HepG2 (cell line): Measurements from ENCODE around the gene HES6. TPM values are rescaled to one million over a fixed set of nuclear protein-coding genes. Genes with fewer than 3 reads are reported as not detected.
A peak's percentile ranks its signal among the peaks of the same experiment; 100 is the strongest.

Experiments
- ATAC-seq: fragments of 200-7000 bp; cut with Tn5 transposase; 3 replicates; pipeline ENCODE4 v1.9.1; 2020; ENCODE audit warnings: mild to moderate bottlenecking, moderate library complexity
- BruUV-seq: library from RNA; stranded (reverse); fragments of 400-500 nt; replicated peaks from 2 replicates; lab custom pipeline; 2021; lab: Mats Ljungman, UMichigan
- CTCF ChIA-PET: fragments of 300-600 bp; formaldehyde crosslinking; extraction: SDS; loops from one replicate; lab custom pipeline; 2021; ENCODE audit warnings: low total read pairs, inconsistent platforms, low intra/inter-chr PET ratio; lab: Yijun Ruan, JAX
- POLR2A ChIA-PET: fragments of 350-600 bp; sonication (Branson Sonifier 250); formaldehyde crosslinking; loops from one replicate; lab custom pipeline; 2020; ENCODE audit warnings: antibody characterized with exemption, inconsistent platforms; lab: Yijun Ruan, JAX
- DNase-seq: peaks from one replicate; pipeline ENCODE4 v3.0.0-alpha.2; 2015; ENCODE audit warnings: low spot score
- FAIRE-seq: peaks from 3 replicates; lab custom pipeline; 2011; peaks lifted over from hg19 to GRCh38; lab: Jason Lieb, UNC
- H2AFZ ChIP-seq: one replicate; pipeline ENCODE4 v1.6.1; 2011; ENCODE audit warnings: low read length, inconsistent platforms
- H3K27ac ChIP-seq: fragments of 300-600 bp; 3 replicates; pipeline ENCODE4 v1.8.0; 2011; ENCODE audit warnings: mixed run types, mild to moderate bottlenecking, mixed read lengths, low read length, inconsistent platforms; ENCODE audit not compliant: insufficient read depth; ENCODE audit errors: extremely low read length
- H3K27me3 ChIP-seq, 2 experiments: fragments of 200-600 bp in 1 of 2; 2 replicates in 1 of 2; 3 replicates in 1 of 2; pipeline versions ENCODE4 v1.6.0 to v1.8.0; 2011; ENCODE audit warnings: low read length in 2 of 2, mild to moderate bottlenecking in 2 of 2, moderate library complexity in 2 of 2, inconsistent platforms in 1 of 2; ENCODE audit not compliant: insufficient read depth in 2 of 2, control insufficient read depth in 1 of 2
- H3K36me3 ChIP-seq, 2 experiments: fragments of 200-600 bp in 1 of 2; replicated peaks in 1 of 2; 2 replicates in 1 of 2; 3 replicates in 1 of 2; pipeline versions ENCODE4 v1.5.1 to v1.8.0; 2011; ENCODE audit warnings: low read length in 2 of 2, inconsistent platforms in 1 of 2; ENCODE audit not compliant: insufficient read depth in 2 of 2, control insufficient read depth in 1 of 2
- H3K4me1 ChIP-seq: 2 replicates; pipeline ENCODE4 v1.5.1; 2012; ENCODE audit warnings: low read length, inconsistent platforms; ENCODE audit not compliant: insufficient read depth
- H3K4me2 ChIP-seq: 2 replicates; pipeline ENCODE4 v1.6.0; 2011; ENCODE audit warnings: low read depth, low read length, inconsistent platforms
- H3K4me3 ChIP-seq, 3 experiments: fragments of 200-600 bp in 1 of 3; sonication (generic), shearing (Covaris generic) in 1 of 3; replicated peaks in 1 of 3; 2 replicates each; pipeline ENCODE4 v1.5.1; 2011 to 2016; ENCODE audit warnings: low read length in 3 of 3, inconsistent platforms in 2 of 3, low read depth in 2 of 3, mild to moderate bottlenecking in 2 of 3, control low read depth in 1 of 3, mixed read lengths in 1 of 3; ENCODE audit not compliant: insufficient read depth in 1 of 3
- H3K79me2 ChIP-seq: one replicate; pipeline ENCODE4 v1.6.1; 2011; ENCODE audit warnings: low read length, inconsistent platforms; ENCODE audit not compliant: insufficient read depth
- H3K9ac ChIP-seq: 2 replicates; pipeline ENCODE4 v1.6.0; 2011; ENCODE audit warnings: mild to moderate bottlenecking, low read depth, low read length, inconsistent platforms; ENCODE audit not compliant: insufficient read depth
- H3K9me3 ChIP-seq: 2 replicates; pipeline ENCODE4 v1.5.1; 2012; ENCODE audit warnings: mild to moderate bottlenecking, low read length
- H4K20me1 ChIP-seq: 2 replicates; pipeline ENCODE4 v1.6.0; 2011; ENCODE audit warnings: inconsistent platforms, mild to moderate bottlenecking, low read length, moderate library complexity; ENCODE audit not compliant: insufficient read depth
- AGO2 ChIP-seq: fragments of 200-400 bp; formaldehyde crosslinking; optimal IDR thresholded peaks from 2 replicates; pipeline ENCODE3; 2017; ENCODE audit warnings: mild to moderate bottlenecking, low read depth, low read length, moderate library complexity
- CBFB ChIP-seq: sonication (generic); formaldehyde crosslinking; IDR thresholded peaks from 2 replicates; pipeline ENCODE4 v1.4.0; 2020; ENCODE audit warnings: missing genetic modification reagents
- GPN1 ChIP-seq: sonication (generic); formaldehyde crosslinking; IDR thresholded peaks from 2 replicates; pipeline ENCODE4 v1.5.1; 2020; ENCODE audit warnings: missing genetic modification reagents, borderline replicate concordance
- MTF1 ChIP-seq: sonication (generic); formaldehyde crosslinking; IDR thresholded peaks from 2 replicates; pipeline ENCODE4 v1.5.0; 2020; ENCODE audit warnings: missing genetic modification reagents
- NFE2L2 ChIP-seq: fragments of 150-350 bp; IDR thresholded peaks from 2 replicates; pipeline ENCODE4 v1.6.1; 2014; ENCODE audit warnings: low read length
- POLR2AphosphoS2 ChIP-seq: IDR thresholded peaks from 2 replicates; pipeline ENCODE4 v1.6.1; 2011; ENCODE audit warnings: low read depth, low read length, improper control_type of control experiment
- SOX6 ChIP-seq, 2 experiments: fragments of 450-650 bp in 1 of 2; sonication (generic) in 1 of 2; formaldehyde crosslinking in 1 of 2; IDR thresholded peaks; 2 replicates each; pipeline versions ENCODE4 v1.4.0 to v1.6.1; 2017 to 2020; ENCODE audit warnings: antibody characterized with exemption in 1 of 2, mild to moderate bottlenecking in 1 of 2, missing genetic modification reagents in 1 of 2
- SP4 ChIP-seq: sonication (generic); formaldehyde crosslinking; IDR thresholded peaks from 2 replicates; pipeline ENCODE4 v1.8.1; 2023; ENCODE audit warnings: mild to moderate bottlenecking, missing genetic modification reagents
- SRSF9 ChIP-seq: fragments of 200-400 bp; formaldehyde crosslinking; IDR thresholded peaks from 2 replicates; pipeline ENCODE4 v1.6.1; 2018; ENCODE audit warnings: borderline replicate concordance, mild to moderate bottlenecking, low read depth, low read length; ENCODE audit not compliant: insufficient read depth, poor library complexity, severe bottlenecking
- ZBTB38 ChIP-seq: sonication (generic); formaldehyde crosslinking; IDR thresholded peaks from 2 replicates; pipeline ENCODE4 v1.5.1; 2020; ENCODE audit warnings: mild to moderate bottlenecking, missing genetic modification reagents
- ZNF12 ChIP-seq: sonication (generic); formaldehyde crosslinking; IDR thresholded peaks from 2 replicates; pipeline ENCODE4 v1.5.0; 2020; ENCODE audit warnings: missing genetic modification reagents
- ZNF224 ChIP-seq: sonication (generic); formaldehyde crosslinking; IDR thresholded peaks from 2 replicates; pipeline ENCODE4 v1.5.0; 2020; ENCODE audit warnings: mild to moderate bottlenecking, missing genetic modification reagents
- ZNF350 ChIP-seq: sonication (generic); formaldehyde crosslinking; IDR thresholded peaks from 2 replicates; pipeline ENCODE4 v1.4.0; 2020; ENCODE audit warnings: mild to moderate bottlenecking, low read depth, missing genetic modification reagents, borderline replicate concordance
- ZNF552 ChIP-seq: sonication (generic); formaldehyde crosslinking; IDR thresholded peaks from 2 replicates; pipeline ENCODE4 v1.9.0; 2022; ENCODE audit warnings: missing genetic modification reagents, mild to moderate bottlenecking, borderline replicate concordance
- ZNF563 ChIP-seq: sonication (generic); formaldehyde crosslinking; IDR thresholded peaks from 2 replicates; pipeline ENCODE4 v1.8.0; 2022; ENCODE audit warnings: mild to moderate bottlenecking, moderate library complexity, missing genetic modification reagents
- ZNF670 ChIP-seq: sonication (generic); formaldehyde crosslinking; IDR thresholded peaks from 2 replicates; pipeline ENCODE4 v1.8.0; 2022; ENCODE audit warnings: mild to moderate bottlenecking, missing genetic modification reagents, borderline replicate concordance
- ZNF816 ChIP-seq: sonication (generic); formaldehyde crosslinking; IDR thresholded peaks from 2 replicates; pipeline ENCODE4 v1.8.0; 2022; ENCODE audit warnings: missing genetic modification reagents, mild to moderate bottlenecking, borderline replicate concordance
- ZNF879 ChIP-seq: sonication (generic); formaldehyde crosslinking; IDR thresholded peaks from 2 replicates; pipeline ENCODE4 v1.8.1; 2023; ENCODE audit warnings: missing genetic modification reagents
- WGBS: methylation state at CpG from one replicate; pipeline ENCODE4 v1.1.6; 2017; ENCODE audit warnings: low lambda C conversion rate; 5-methylcytosine and 5-hydroxymethylcytosine counted together
- in situ Hi-C: cut with HindIII; loops from 2 replicates; pipeline ENCODE4 v1.10.0; 2017; ENCODE audit warnings: low pct_unique_long_range_greater_than_20kb; ENCODE audit not compliant: extremely low pct_ligation_motif_present
- intact Hi-C: fragments of 100-400 bp; cut with micrococcal nuclease; formaldehyde crosslinking; loops from one replicate; pipeline ENCODE4 v1.10.0; 2022; ENCODE audit not compliant: unreplicated experiment
- polyA plus RNA-seq, 8 experiments: library from polyadenylated mRNA; depleted of rRNA in 3 of 8; stranded (reverse) in 7 of 8; unstranded in 1 of 8; fragments of >200 nt; fragmentation: Illumina TruSeq in 4 of 8; extraction: Trizol in 4 of 8; gene quantifications; 2 replicates each; pipeline versions ENCODE4 v1.2.1 to v1.2.3, GENCODE V29; 2011 to 2016; ENCODE audit warnings: low read depth in 4 of 8, missing spikeins in 1 of 8, mixed read lengths in 1 of 8; ENCODE audit not compliant: insufficient read depth in 1 of 8
- total RNA-seq, 5 experiments: library from RNA; depleted of rRNA; stranded (reverse); fragments of >200 nt; fragmentation: Illumina TruSeq; extraction: Trizol; gene quantifications; 2 replicates each; pipeline ENCODE4 v1.2.3, GENCODE V29; 2016; ENCODE audit warnings: low read depth in 1 of 5
- TF ChIP-seq, protein P1 (sequence below): sonication (generic); formaldehyde crosslinking; IDR thresholded peaks from 2 replicates; pipeline ENCODE4; 2020; ENCODE audit warnings: missing genetic modification reagents, mild to moderate bottlenecking, borderline replicate concordance
- TF ChIP-seq, protein P2 (sequence below): sonication (generic); formaldehyde crosslinking; conservative IDR thresholded peaks from 2 replicates; pipeline ENCODE4 v1.8.0; 2022; ENCODE audit warnings: mild to moderate bottlenecking, moderate library complexity, missing genetic modification reagents

The HES6 gene
- total and polyA plus RNA-seq, 2 of the 13 experiments (the other 11 are each of a cell fraction or from before 2014, with no cell fraction given) = 19.5 to 82.8 TPM

DNA sequence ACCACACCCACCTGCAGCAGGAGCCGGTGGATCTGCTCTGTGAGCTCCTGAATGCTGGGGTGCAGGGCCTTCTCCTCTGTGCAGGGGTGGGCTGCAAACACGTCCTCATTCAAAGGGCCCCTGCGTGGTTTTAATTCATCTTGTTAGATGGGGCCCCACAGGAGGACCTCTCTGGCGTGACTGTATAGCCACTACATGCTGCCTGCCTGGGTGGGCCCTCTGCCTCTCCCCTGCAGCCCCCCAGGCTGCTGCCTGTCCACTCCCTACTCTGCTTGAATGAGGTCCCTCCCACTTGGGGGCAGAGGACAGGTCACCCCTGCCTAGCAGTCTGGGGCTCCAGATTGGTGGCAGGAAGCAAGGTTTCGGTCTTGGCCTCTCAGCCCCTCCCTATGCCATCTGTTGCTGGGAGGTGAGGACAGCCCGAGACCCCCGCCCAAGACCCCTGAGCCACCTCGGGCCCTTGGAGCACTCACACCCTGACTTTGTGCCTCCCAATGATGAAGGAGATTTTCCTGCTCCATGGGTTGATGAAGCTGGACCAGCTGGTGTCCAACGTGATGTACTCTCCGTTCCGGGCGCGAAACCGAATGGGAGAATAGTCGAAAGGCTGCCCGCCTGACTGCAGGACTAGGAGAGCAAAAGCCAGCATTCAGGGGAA, 22.0 kb upstream of the HES6 start:
- no peak for ATAC-seq
- Histone ChIP-seq H3K4me1 (peaks cover 52% of the 10 kb centered on the region), H2AFZ (no peak overlapping the region), H3K4me2 (no peak overlapping the region), H3K9ac (no peak overlapping the region; the same call in 1 of the 2 replicates), H3K27ac (peak overlapping the region; percentile 88), H3K4me3 (no peak overlapping the region), H4K20me1 (no peaks in the 10 kb centered on the region), H3K36me3 (peaks cover 12 to 70% of the 10 kb centered on the region in 2 experiments; a peak in 4 of 5 replicates), H3K79me2 (no peaks in the 10 kb centered on the region), H3K9me3 (no peaks in the 10 kb centered on the region), H3K27me3 (no peaks in the 10 kb centered on the region)
- no TSS peak for BruUV-seq
- DNase-seq = no peak
- ChIA-PET POLR2A (interaction anchor here (3.1 kb wide), 1 partner anchor 25 kb away, joined by 44 read pairs; the partner anchor contains the start of gene PER2), CTCF (no interaction called here)
- in situ Hi-C loops = loop anchor here (10.0 kb wide), 1 partner anchor 407 kb away; the partner anchor contains the start of gene RAMP1
- WGBS = 96% methylated on average over 14 of the region's 16 CpGs
- intact Hi-C loops = no loop called here
- no peak for FAIRE-seq
- TF ChIP-seq AGO2 (peak; percentile 51), SRSF9 (no peak), ZNF670 (CRISPR knock-in tag) (no peak), SP4 (peak; percentile 14; the same call in 1 of the 2 replicates), ZNF350 (CRISPR knock-in tag) (no peak), ZNF552 (0 out of 2 replicates have a peak, but pooled peaks have one; percentile 11), NFE2L2 (no peak), ZBTB38 (CRISPR knock-in tag) (0 out of 2 replicates have a peak, but pooled peaks have one; percentile 4), SOX6 (IDR thresholded peaks at IDR 0.05) (no peak), SOX6 (CRISPR knock-in tag; IDR thresholded peaks at IDR 0.05) (no peak), ZNF563 (no peak), CBFB (no peak), GPN1 (CRISPR knock-in tag) (no peak), ZNF224 (CRISPR knock-in tag) (0 out of 2 replicates have a peak, but pooled peaks have one; percentile 41), ZNF12 (no peak), ZNF879 (no peak), ZNF816 (CRISPR knock-in tag) (no peak), MTF1 (CRISPR knock-in tag) (no peak), POLR2AphosphoS2 (peak; percentile 17; the same call in 1 of the 2 replicates)
- TF ChIP-seq, protein P1, sequence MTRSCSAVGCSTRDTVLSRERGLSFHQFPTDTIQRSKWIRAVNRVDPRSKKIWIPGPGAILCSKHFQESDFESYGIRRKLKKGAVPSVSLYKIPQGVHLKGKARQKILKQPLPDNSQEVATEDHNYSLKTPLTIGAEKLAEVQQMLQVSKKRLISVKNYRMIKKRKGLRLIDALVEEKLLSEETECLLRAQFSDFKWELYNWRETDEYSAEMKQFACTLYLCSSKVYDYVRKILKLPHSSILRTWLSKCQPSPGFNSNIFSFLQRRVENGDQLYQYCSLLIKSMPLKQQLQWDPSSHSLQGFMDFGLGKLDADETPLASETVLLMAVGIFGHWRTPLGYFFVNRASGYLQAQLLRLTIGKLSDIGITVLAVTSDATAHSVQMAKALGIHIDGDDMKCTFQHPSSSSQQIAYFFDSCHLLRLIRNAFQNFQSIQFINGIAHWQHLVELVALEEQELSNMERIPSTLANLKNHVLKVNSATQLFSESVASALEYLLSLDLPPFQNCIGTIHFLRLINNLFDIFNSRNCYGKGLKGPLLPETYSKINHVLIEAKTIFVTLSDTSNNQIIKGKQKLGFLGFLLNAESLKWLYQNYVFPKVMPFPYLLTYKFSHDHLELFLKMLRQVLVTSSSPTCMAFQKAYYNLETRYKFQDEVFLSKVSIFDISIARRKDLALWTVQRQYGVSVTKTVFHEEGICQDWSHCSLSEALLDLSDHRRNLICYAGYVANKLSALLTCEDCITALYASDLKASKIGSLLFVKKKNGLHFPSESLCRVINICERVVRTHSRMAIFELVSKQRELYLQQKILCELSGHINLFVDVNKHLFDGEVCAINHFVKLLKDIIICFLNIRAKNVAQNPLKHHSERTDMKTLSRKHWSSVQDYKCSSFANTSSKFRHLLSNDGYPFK = no peak
- TF ChIP-seq, protein P2, sequence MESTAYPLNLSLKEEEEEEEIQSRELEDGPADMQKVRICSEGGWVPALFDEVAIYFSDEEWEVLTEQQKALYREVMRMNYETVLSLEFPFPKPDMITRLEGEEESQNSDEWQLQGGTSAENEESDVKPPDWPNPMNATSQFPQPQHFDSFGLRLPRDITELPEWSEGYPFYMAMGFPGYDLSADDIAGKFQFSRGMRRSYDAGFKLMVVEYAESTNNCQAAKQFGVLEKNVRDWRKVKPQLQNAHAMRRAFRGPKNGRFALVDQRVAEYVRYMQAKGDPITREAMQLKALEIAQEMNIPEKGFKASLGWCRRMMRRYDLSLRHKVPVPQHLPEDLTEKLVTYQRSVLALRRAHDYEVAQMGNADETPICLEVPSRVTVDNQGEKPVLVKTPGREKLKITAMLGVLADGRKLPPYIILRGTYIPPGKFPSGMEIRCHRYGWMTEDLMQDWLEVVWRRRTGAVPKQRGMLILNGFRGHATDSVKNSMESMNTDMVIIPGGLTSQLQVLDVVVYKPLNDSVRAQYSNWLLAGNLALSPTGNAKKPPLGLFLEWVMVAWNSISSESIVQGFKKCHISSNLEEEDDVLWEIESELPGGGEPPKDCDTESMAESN = no peak
